GM23338 (cell line): ENCODE measurements around the gene KLRG1. TPM values are rescaled to one million over a fixed set of nuclear protein-coding genes. Genes with fewer than 3 reads are reported as not detected.

Source experiments
- ATAC-seq: fragments of 200-7000 bp; cut with Tn5 transposase; 3 replicates; pipeline ENCODE4 v1.9.1; 2020
- DNase-seq: peaks from one replicate; pipeline ENCODE4 v3.0.0-alpha.2; 2015; ENCODE audit warnings: low spot score
- H2AFZ ChIP-seq: fragments of 200-600 bp; sonication (generic); 2 replicates; pipeline ENCODE4 v1.8.0; 2016; ENCODE audit warnings: antibody characterized with exemption, mild to moderate bottlenecking, moderate library complexity
- H3F3A ChIP-seq: fragments of 200-600 bp; sonication (generic); replicated peaks from 2 replicates; pipeline ENCODE4 v1.8.0; 2017; ENCODE audit warnings: antibody characterized with exemption, mixed run types, low read depth
- H3K27ac ChIP-seq: fragments of 200-600 bp; sonication (generic); 2 replicates; pipeline ENCODE4 v1.6.1; 2016; ENCODE audit warnings: low read depth
- H3K27me3 ChIP-seq: fragments of 200-600 bp; sonication (generic); 2 replicates; pipeline ENCODE4 v1.8.0; 2016; ENCODE audit warnings: mild to moderate bottlenecking, mixed run types, moderate library complexity; ENCODE audit not compliant: insufficient read depth
- H3K36me3 ChIP-seq: fragments of 200-600 bp; sonication (generic); 2 replicates; pipeline ENCODE4 v1.8.0; 2016; ENCODE audit warnings: mild to moderate bottlenecking; ENCODE audit not compliant: insufficient read depth
- H3K4me1 ChIP-seq: fragments of 200-600 bp; sonication (generic); 2 replicates; pipeline ENCODE4 v1.8.0; 2016; ENCODE audit warnings: mild to moderate bottlenecking, moderate library complexity; ENCODE audit not compliant: insufficient read depth
- H3K4me2 ChIP-seq: fragments of 200-600 bp; sonication (generic); 2 replicates; pipeline ENCODE4 v1.7.1; 2017; ENCODE audit warnings: mixed run types
- H3K4me3 ChIP-seq: fragments of 200-600 bp; sonication (generic); 2 replicates; pipeline ENCODE4 v1.6.1; 2016; ENCODE audit warnings: mixed run types
- H3K79me2 ChIP-seq: fragments of 200-600 bp; sonication (generic); replicated peaks from 2 replicates; pipeline ENCODE4 v1.8.0; 2017; ENCODE audit warnings: mild to moderate bottlenecking; ENCODE audit not compliant: insufficient read depth
- H3K9me2 ChIP-seq: fragments of 200-600 bp; sonication (generic); 2 replicates; pipeline ENCODE4 v1.8.0; 2017; ENCODE audit not compliant: insufficient read depth
- H4K20me1 ChIP-seq: fragments of 200-600 bp; sonication (generic); replicated peaks from 2 replicates; pipeline ENCODE4 v1.8.0; 2017; ENCODE audit warnings: mild to moderate bottlenecking; ENCODE audit not compliant: insufficient read depth
- H3K27ac Mint-ChIP-seq: 2 replicates; pipeline ENCODE4 v1.8.0; 2020; ENCODE audit warnings: inconsistent platforms, mild to moderate bottlenecking, moderate library complexity, mixed read lengths
- H3K27me3 Mint-ChIP-seq: 3 replicates; pipeline ENCODE4 v1.8.0; 2022; ENCODE audit warnings: low read depth, mild to moderate bottlenecking, moderate library complexity, mixed read lengths, inconsistent platforms; ENCODE audit not compliant: insufficient read depth, poor library complexity
- H3K36me3 Mint-ChIP-seq: 3 replicates; pipeline ENCODE4 v1.8.0; 2021; ENCODE audit warnings: low read depth, mild to moderate bottlenecking, inconsistent platforms, moderate library complexity, mixed read lengths
- H3K4me1 Mint-ChIP-seq: 3 replicates; pipeline ENCODE4 v1.8.0; 2020; ENCODE audit warnings: mild to moderate bottlenecking, inconsistent platforms, mixed read lengths
- H3K4me3 Mint-ChIP-seq: 3 replicates; pipeline ENCODE4 v1.8.0; 2021; ENCODE audit warnings: moderate library complexity, mild to moderate bottlenecking, inconsistent platforms, mixed read lengths
- H3K9me3 Mint-ChIP-seq: 3 replicates; pipeline ENCODE4 v1.8.0; 2020; ENCODE audit warnings: moderate library complexity, mild to moderate bottlenecking, inconsistent platforms, mixed read lengths
- ETS1 ChIP-seq: IDR thresholded peaks from 2 replicates; pipeline ENCODE4 v1.6.1; 2016; ENCODE audit warnings: antibody characterized with exemption
- EZH2 ChIP-seq: fragments of 200-600 bp; sonication (generic); IDR thresholded peaks from one replicate; pipeline ENCODE4 v1.8.0; 2017; ENCODE audit warnings: antibody characterized with exemption, mild to moderate bottlenecking, low read depth; ENCODE audit not compliant: unreplicated experiment
- JUNB ChIP-seq: IDR thresholded peaks from one replicate; pipeline ENCODE4 v1.6.1; 2016; ENCODE audit warnings: antibody characterized with exemption; ENCODE audit not compliant: unreplicated experiment
- NANOG ChIP-seq: IDR thresholded peaks from 2 replicates; pipeline ENCODE4 v1.6.1; 2016; ENCODE audit warnings: antibody characterized with exemption, borderline replicate concordance
- POLR2AphosphoS5 ChIP-seq: IDR thresholded peaks from 2 replicates; pipeline ENCODE4 v1.6.1; 2016; ENCODE audit warnings: antibody characterized with exemption, low read depth
- STAT1 ChIP-seq: IDR thresholded peaks from one replicate; pipeline ENCODE4 v1.6.1; 2016; ENCODE audit warnings: antibody characterized with exemption; ENCODE audit not compliant: unreplicated experiment
- ZNF114 ChIP-seq: fragments of 250-450 bp; sonication (Bioruptor Pico); IDR thresholded peaks from 2 replicates; pipeline ENCODE4 v1.5.0; 2020; ENCODE audit warnings: mild to moderate bottlenecking, moderate library complexity
- ZNF331 ChIP-seq: fragments of 250-450 bp; sonication (Bioruptor Pico); IDR thresholded peaks from 2 replicates; pipeline ENCODE4 v1.5.0; 2020; ENCODE audit warnings: low read depth, mild to moderate bottlenecking, moderate library complexity
- polyA plus RNA-seq: library from polyadenylated mRNA; unstranded; fragments of >200 nt; fragmentation: Nextera tagmentation; extraction: Ambion mirVana; gene quantifications from 2 replicates; pipeline ENCODE4 v1.2.1, GENCODE V29; 2016
- total RNA-seq: library from RNA; depleted of rRNA; stranded (reverse); fragments of >200 nt; shearing (Covaris generic); gene quantifications from 2 replicates; pipeline ENCODE4 v1.2.3, GENCODE V29; 2014
- TF ChIP-seq, protein P1 (sequence below): IDR thresholded peaks from one replicate; pipeline ENCODE4 v1.6.1; 2018; ENCODE audit warnings: antibody characterized with exemption; ENCODE audit not compliant: unreplicated experiment
- TF ChIP-seq, protein P2 (sequence below), 2 experiments: fragments of 200-600 bp in 1 of 2; sonication (generic) in 1 of 2; conservative IDR thresholded peaks; 2 replicates each; pipeline versions ENCODE4 v1.5.1 to v1.6.1; 2016 to 2017; ENCODE audit warnings: antibody characterized with exemption in 2 of 2, low read depth in 2 of 2, mild to moderate bottlenecking in 2 of 2, moderate library complexity in 1 of 2

The KLRG1 gene
- total and polyA plus RNA-seq, 2 experiments from 2014 or later: 5.1 to 7.9 TPM

DNA sequence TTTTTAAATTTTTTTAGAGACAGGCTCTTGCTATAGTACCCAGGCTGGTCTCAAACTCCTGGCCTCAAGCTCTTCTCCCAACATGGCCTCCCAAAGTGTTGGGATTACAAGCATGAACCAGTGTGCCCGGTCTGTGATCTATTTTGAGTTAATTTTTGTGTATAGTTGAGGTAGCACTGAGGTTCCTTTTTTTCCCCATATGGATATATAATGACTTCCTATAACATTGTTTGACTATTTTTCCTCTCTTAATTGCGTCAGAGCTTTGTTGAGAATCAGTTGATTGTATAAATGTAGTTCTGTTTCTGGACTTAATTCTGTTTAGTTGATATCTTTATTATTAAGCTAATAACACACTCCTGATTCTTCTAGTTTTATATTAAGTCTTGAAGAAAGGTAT, 31.3 kb upstream of the KLRG1 start:
- Mint-ChIP-seq H3K4me3 (no peak overlapping the region), H3K27me3 (peaks cover 1% of the 10 kb centered on the region), H3K4me1 (no peaks in the 10 kb centered on the region), H3K27ac (no peak overlapping the region), H3K9me3 (peaks cover 48% of the 10 kb centered on the region), H3K36me3 (peaks cover 74% of the 10 kb centered on the region)
- no peaks in the 10 kb centered on the region for H3K27me3 ChIP-seq
- H3F3A ChIP-seq: peaks cover 3% of the 10 kb centered on the region; the same call in 1 of the 2 replicates
- no peaks in the 10 kb centered on the region for H3K79me2 ChIP-seq
- no peak overlapping the region for H3K4me3 ChIP-seq
- no peak for ATAC-seq
- no peaks in the 10 kb centered on the region for H3K9me2 ChIP-seq
- H3K4me2 ChIP-seq: no peak overlapping the region
- H3K4me1 ChIP-seq: no peaks in the 10 kb centered on the region
- no peak overlapping the region for H3K27ac ChIP-seq
- no peaks in the 10 kb centered on the region for H4K20me1 ChIP-seq
- TF ChIP-seq ETS1 (no peak), ZNF331 (CRISPR knock-in tag) (no peak), EZH2 (no peak), NANOG (no peak), ZNF114 (CRISPR knock-in tag) (no peak), STAT1 (no peak), POLR2AphosphoS5 (no peak), JUNB (no peak)
- TF ChIP-seq, protein P1, sequence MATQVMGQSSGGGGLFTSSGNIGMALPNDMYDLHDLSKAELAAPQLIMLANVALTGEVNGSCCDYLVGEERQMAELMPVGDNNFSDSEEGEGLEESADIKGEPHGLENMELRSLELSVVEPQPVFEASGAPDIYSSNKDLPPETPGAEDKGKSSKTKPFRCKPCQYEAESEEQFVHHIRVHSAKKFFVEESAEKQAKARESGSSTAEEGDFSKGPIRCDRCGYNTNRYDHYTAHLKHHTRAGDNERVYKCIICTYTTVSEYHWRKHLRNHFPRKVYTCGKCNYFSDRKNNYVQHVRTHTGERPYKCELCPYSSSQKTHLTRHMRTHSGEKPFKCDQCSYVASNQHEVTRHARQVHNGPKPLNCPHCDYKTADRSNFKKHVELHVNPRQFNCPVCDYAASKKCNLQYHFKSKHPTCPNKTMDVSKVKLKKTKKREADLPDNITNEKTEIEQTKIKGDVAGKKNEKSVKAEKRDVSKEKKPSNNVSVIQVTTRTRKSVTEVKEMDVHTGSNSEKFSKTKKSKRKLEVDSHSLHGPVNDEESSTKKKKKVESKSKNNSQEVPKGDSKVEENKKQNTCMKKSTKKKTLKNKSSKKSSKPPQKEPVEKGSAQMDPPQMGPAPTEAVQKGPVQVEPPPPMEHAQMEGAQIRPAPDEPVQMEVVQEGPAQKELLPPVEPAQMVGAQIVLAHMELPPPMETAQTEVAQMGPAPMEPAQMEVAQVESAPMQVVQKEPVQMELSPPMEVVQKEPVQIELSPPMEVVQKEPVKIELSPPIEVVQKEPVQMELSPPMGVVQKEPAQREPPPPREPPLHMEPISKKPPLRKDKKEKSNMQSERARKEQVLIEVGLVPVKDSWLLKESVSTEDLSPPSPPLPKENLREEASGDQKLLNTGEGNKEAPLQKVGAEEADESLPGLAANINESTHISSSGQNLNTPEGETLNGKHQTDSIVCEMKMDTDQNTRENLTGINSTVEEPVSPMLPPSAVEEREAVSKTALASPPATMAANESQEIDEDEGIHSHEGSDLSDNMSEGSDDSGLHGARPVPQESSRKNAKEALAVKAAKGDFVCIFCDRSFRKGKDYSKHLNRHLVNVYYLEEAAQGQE: no peak
- TF ChIP-seq, protein P2, sequence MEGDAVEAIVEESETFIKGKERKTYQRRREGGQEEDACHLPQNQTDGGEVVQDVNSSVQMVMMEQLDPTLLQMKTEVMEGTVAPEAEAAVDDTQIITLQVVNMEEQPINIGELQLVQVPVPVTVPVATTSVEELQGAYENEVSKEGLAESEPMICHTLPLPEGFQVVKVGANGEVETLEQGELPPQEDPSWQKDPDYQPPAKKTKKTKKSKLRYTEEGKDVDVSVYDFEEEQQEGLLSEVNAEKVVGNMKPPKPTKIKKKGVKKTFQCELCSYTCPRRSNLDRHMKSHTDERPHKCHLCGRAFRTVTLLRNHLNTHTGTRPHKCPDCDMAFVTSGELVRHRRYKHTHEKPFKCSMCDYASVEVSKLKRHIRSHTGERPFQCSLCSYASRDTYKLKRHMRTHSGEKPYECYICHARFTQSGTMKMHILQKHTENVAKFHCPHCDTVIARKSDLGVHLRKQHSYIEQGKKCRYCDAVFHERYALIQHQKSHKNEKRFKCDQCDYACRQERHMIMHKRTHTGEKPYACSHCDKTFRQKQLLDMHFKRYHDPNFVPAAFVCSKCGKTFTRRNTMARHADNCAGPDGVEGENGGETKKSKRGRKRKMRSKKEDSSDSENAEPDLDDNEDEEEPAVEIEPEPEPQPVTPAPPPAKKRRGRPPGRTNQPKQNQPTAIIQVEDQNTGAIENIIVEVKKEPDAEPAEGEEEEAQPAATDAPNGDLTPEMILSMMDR (conservative IDR thresholded peaks at IDR 0.05; ENCODE audit: low read depth in 2 of 2): no peak
- no peak for DNase-seq
- H2AFZ ChIP-seq: no peak overlapping the region
- peaks cover 18% of the 10 kb centered on the region; the same call in 1 of the 2 replicates for H3K36me3 ChIP-seq
